AG04450 (cell line): ENCODE measurements around the gene AIF1. TPM values are rescaled to one million over a fixed set of nuclear protein-coding genes. Genes with fewer than 3 reads are reported as not detected.

Source experiments
- CTCF ChIA-PET: fragments of 300-600, 350-600 bp; formaldehyde crosslinking; extraction: SDS; loops from one replicate; lab custom pipeline; 2022; ENCODE audit warnings: antibody characterized with exemption, inconsistent platforms; lab: Charles Lee
- POLR2A ChIA-PET: fragments of 350-600 bp; formaldehyde crosslinking; extraction: SDS; loops from one replicate; lab custom pipeline; 2021; ENCODE audit warnings: antibody characterized with exemption, inconsistent platforms; lab: Yijun Ruan, JAX
- DNase-seq: peaks from one replicate; pipeline ENCODE4 v3.0.0-alpha.2; 2011; ENCODE audit warnings: low read depth, low spot score
- H3K27ac ChIP-seq: one replicate; pipeline ENCODE4 v1.5.1; 2012; ENCODE audit warnings: low read depth, low read length, control low read depth
- H3K27me3 ChIP-seq: one replicate; pipeline ENCODE4 v1.6.0; 2012; ENCODE audit warnings: low read length; ENCODE audit not compliant: control insufficient read depth, insufficient read depth
- H3K4me3 ChIP-seq: 2 replicates; pipeline ENCODE4 v1.5.1; 2011; ENCODE audit warnings: mild to moderate bottlenecking, low read depth, low read length, control low read depth
- H3K9me3 ChIP-seq: 2 replicates; pipeline ENCODE4 v1.5.1; 2012; ENCODE audit warnings: low read length; ENCODE audit not compliant: control insufficient read depth, insufficient read depth
- CTCF ChIP-seq: IDR thresholded peaks from 2 replicates; pipeline ENCODE4 v1.5.1; 2011; ENCODE audit warnings: low read depth, low read length, control low read depth, inconsistent platforms
- polyA plus RNA-seq: library from polyadenylated mRNA; depleted of rRNA; stranded (reverse); fragments of >200 nt; gene quantifications from 2 replicates; pipeline ENCODE4 v1.2.3, GENCODE V29; 2011

AIF1 gene
- polyA plus RNA-seq, 1 experiment, result not detected

- CTCF ChIA-PET, result no interaction called here
Observed at GRCh38 chr6:31572041-31572911, 42.8 kb upstream of the AIF1 start, which contains the start of gene LTA. Gene LTA (plus strand): TSS chr6:31572289. CDS start chr6:31572743, 454 bp downstream.

GRCh38 chr6:31573239-31574105 is 41.6 kb upstream of the AIF1 start:
- TF ChIP-seq CTCF, result no peak
- H3K27me3 ChIP-seq, result peaks cover 39% of the 10 kb centered on the region
- H3K9me3 ChIP-seq, result no peaks in the 10 kb centered on the region; the same call in 1 of the 2 replicates
- H3K4me3 ChIP-seq, result no peak overlapping the region
- DNase-seq, result no peak
- no peak overlapping the region for H3K27ac ChIP-seq
- ChIA-PET POLR2A (no interaction called here), CTCF (interaction anchor here (0.7 to 1.2 kb wide), 3 partner anchors 8 to 25 kb away, joined by 3 to 8 read pairs (median 3); no protein-coding TSS in a partner anchor)

More at GRCh38 chr6:31572041-31572911, 42.8 kb upstream of the AIF1 start, which contains the start of gene LTA:
- Histone ChIP-seq H3K27me3 (peaks cover 39% of the 10 kb centered on the region), H3K4me3 (no peak within 1 kb of the TSS), H3K27ac (no peak within 1 kb of the TSS), H3K9me3 (no peaks in the 10 kb centered on the region; the same call in 1 of the 2 replicates)
- POLR2A ChIA-PET, result no interaction called here
- no peak for TF ChIP-seq CTCF
- no peak for DNase-seq

GRCh38 chr6:31574106-31575061 is 40.6 kb upstream of the AIF1 start:
- POLR2A ChIA-PET, result no interaction called here
- H3K9me3 ChIP-seq, result no peaks in the 10 kb centered on the region; the same call in 1 of the 2 replicates
- no peak for TF ChIP-seq CTCF
- DNase-seq, result no peak
- no peak overlapping the region for H3K4me3 ChIP-seq
- CTCF ChIA-PET, result interaction anchor here (0.7 to 1.2 kb wide), 4 partner anchors 8 to 24 kb away, joined by 3 to 8 read pairs (median 3); no protein-coding TSS in a partner anchor
- no peak overlapping the region for H3K27ac ChIP-seq
- peaks cover 39% of the 10 kb centered on the region for H3K27me3 ChIP-seq

GRCh38 chr6:31575335-31575901 is 39.6 kb upstream of the AIF1 start, which contains the start of gene TNF:
Gene TNF (plus strand): TSS chr6:31575565. CDS start chr6:31575742, 177 bp downstream.
- no peak for DNase-seq
- Histone ChIP-seq H3K9me3 (no peaks in the 10 kb centered on the region; the same call in 1 of the 2 replicates), H3K27ac (no peak within 1 kb of the TSS), H3K27me3 (peaks cover 35% of the 10 kb centered on the region), H3K4me3 (no peak within 1 kb of the TSS)
- POLR2A ChIA-PET, result no interaction called here
- no peak for TF ChIP-seq CTCF
- CTCF ChIA-PET, result interaction anchor here (9.5 kb wide), 1 partner anchor 22 kb away, joined by 132 read pairs; no protein-coding TSS in a partner anchor
